HepG2 (cell line): ENCODE measurements around the gene CREB3. TPM values are rescaled to one million over a fixed set of nuclear protein-coding genes. Genes with fewer than 3 reads are reported as not detected.

Source experiments
- FOXM1 ChIP-seq: sonication (generic); formaldehyde crosslinking; IDR thresholded peaks from 2 replicates; pipeline ENCODE4 v1.5.0; 2020; ENCODE audit warnings: missing genetic modification reagents
- HIVEP1 ChIP-seq: sonication (generic); formaldehyde crosslinking; IDR thresholded peaks from 2 replicates; pipeline ENCODE4 v1.4.0; 2020; ENCODE audit warnings: mild to moderate bottlenecking, missing genetic modification reagents
- MAF1 ChIP-seq: sonication (generic); formaldehyde crosslinking; IDR thresholded peaks from 2 replicates; pipeline ENCODE4 v1.5.0; 2020; ENCODE audit warnings: missing genetic modification reagents, borderline replicate concordance
- MED13 ChIP-seq: sonication (generic); formaldehyde crosslinking; IDR thresholded peaks from 2 replicates; pipeline ENCODE4 v1.5.0; 2020; ENCODE audit warnings: missing genetic modification reagents
- SNAPC2 ChIP-seq: sonication (generic); formaldehyde crosslinking; IDR thresholded peaks from 2 replicates; pipeline ENCODE4 v1.8.1; 2022; ENCODE audit warnings: mild to moderate bottlenecking, missing genetic modification reagents
- SP4 ChIP-seq: sonication (generic); formaldehyde crosslinking; IDR thresholded peaks from 2 replicates; pipeline ENCODE4 v1.8.1; 2023; ENCODE audit warnings: mild to moderate bottlenecking, missing genetic modification reagents
- SPEN ChIP-seq: sonication (generic); formaldehyde crosslinking; IDR thresholded peaks from 2 replicates; pipeline ENCODE4 v1.5.1; 2020; ENCODE audit warnings: low read depth, mild to moderate bottlenecking, missing genetic modification reagents
- TAF15 ChIP-seq: fragments of 200-400 bp; formaldehyde crosslinking; IDR thresholded peaks from one replicate; pipeline ENCODE4 v1.6.1; 2018; ENCODE audit warnings: mild to moderate bottlenecking, low read depth, low read length; ENCODE audit not compliant: poor library complexity, severe bottlenecking
- ZNF253 ChIP-seq: sonication (generic); formaldehyde crosslinking; IDR thresholded peaks from 2 replicates; pipeline ENCODE4 v1.8.0; 2022; ENCODE audit warnings: mild to moderate bottlenecking, missing genetic modification reagents, borderline replicate concordance
- ZNF792 ChIP-seq: IDR thresholded peaks from 2 replicates; pipeline ENCODE4 v1.6.1; 2016
- ZSCAN22 ChIP-seq: sonication (generic); formaldehyde crosslinking; IDR thresholded peaks from 2 replicates; pipeline ENCODE4 v1.4.0; 2020; ENCODE audit warnings: mild to moderate bottlenecking, missing genetic modification reagents
- polyA plus RNA-seq, 8 experiments: library from polyadenylated mRNA; depleted of rRNA in 3 of 8; stranded (reverse) in 7 of 8; unstranded in 1 of 8; fragments of >200 nt; fragmentation: Illumina TruSeq in 4 of 8; extraction: Trizol in 4 of 8; gene quantifications; 2 replicates each; pipeline versions ENCODE4 v1.2.1 to v1.2.3, GENCODE V29; 2011 to 2016; ENCODE audit warnings: low read depth in 4 of 8, missing spikeins in 1 of 8, mixed read lengths in 1 of 8; ENCODE audit not compliant: insufficient read depth in 1 of 8
- total RNA-seq, 5 experiments: library from RNA; depleted of rRNA; stranded (reverse); fragments of >200 nt; fragmentation: Illumina TruSeq; extraction: Trizol; gene quantifications; 2 replicates each; pipeline ENCODE4 v1.2.3, GENCODE V29; 2016; ENCODE audit warnings: low read depth in 1 of 5
- TF ChIP-seq, protein P1 (sequence below): sonication (generic); formaldehyde crosslinking; IDR thresholded peaks from 2 replicates; pipeline ENCODE4 v1.9.0; 2022; ENCODE audit warnings: low read depth, missing genetic modification reagents
- TF ChIP-seq, protein P2 (sequence below): sonication (generic); formaldehyde crosslinking; conservative IDR thresholded peaks from 2 replicates; pipeline ENCODE4 v1.4.0; 2020; ENCODE audit warnings: missing genetic modification reagents
- TF ChIP-seq, protein P3 (sequence below): sonication (generic); formaldehyde crosslinking; IDR thresholded peaks from 2 replicates; pipeline ENCODE4 v1.4.0; 2020; ENCODE audit warnings: mild to moderate bottlenecking, low read depth, missing genetic modification reagents
- TF ChIP-seq, protein P4 (sequence below): sonication (generic); formaldehyde crosslinking; conservative IDR thresholded peaks from 2 replicates; pipeline ENCODE4 v1.8.0; 2022; ENCODE audit warnings: low read depth, missing genetic modification reagents
- TF ChIP-seq, protein P5 (sequence below): sonication (generic); formaldehyde crosslinking; IDR thresholded peaks from 2 replicates; pipeline ENCODE4 v1.5.1; 2020; ENCODE audit warnings: missing genetic modification reagents, mild to moderate bottlenecking, borderline replicate concordance
- TF ChIP-seq, protein P6 (sequence below): sonication (generic); formaldehyde crosslinking; IDR thresholded peaks from 2 replicates; pipeline ENCODE4 v1.4.0; 2020; ENCODE audit warnings: mild to moderate bottlenecking, missing genetic modification reagents
- TF ChIP-seq, protein P7 (sequence below): sonication (generic); formaldehyde crosslinking; IDR thresholded peaks from 2 replicates; pipeline ENCODE4 v1.4.0; 2020; ENCODE audit warnings: mild to moderate bottlenecking, missing genetic modification reagents

CREB3 gene
- total and polyA plus RNA-seq, 2 of the 13 experiments (the other 11 are each of a cell fraction or from before 2014, with no cell fraction given), result 11.1 to 34.2 TPM

DNA sequence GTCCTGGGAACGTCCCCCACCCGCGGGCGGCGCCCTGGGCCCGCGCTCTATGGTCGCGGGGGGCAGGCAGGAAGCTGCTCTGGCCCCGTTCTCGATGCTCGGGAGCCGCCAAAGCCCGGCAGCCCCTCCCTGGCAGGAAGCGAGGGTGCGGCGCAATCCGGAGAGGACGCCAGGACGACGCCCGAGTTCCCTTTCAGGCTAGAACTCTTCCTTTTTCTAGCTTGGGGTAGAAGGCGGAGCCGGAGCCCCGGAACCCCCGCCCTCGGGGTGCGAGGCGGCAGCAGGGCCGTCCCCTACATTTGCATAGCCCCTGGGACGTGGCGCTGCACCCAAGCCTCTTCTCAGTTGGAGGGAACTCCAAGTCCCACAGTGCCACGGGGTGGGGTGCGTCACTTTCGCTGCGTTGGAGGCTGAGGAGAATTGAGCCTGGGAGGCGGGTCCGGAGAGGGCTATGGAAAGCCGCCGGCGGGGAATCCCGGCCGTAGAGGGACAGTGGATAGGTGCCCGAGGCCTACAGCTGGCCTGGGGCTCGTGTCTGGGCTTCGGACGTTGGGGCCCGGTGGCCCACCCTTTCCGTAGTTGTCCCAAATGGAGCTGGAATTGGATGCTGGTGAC, at the start of gene CREB3, which contains the start of gene TLN1 (continued):
- TF ChIP-seq, protein P1, sequence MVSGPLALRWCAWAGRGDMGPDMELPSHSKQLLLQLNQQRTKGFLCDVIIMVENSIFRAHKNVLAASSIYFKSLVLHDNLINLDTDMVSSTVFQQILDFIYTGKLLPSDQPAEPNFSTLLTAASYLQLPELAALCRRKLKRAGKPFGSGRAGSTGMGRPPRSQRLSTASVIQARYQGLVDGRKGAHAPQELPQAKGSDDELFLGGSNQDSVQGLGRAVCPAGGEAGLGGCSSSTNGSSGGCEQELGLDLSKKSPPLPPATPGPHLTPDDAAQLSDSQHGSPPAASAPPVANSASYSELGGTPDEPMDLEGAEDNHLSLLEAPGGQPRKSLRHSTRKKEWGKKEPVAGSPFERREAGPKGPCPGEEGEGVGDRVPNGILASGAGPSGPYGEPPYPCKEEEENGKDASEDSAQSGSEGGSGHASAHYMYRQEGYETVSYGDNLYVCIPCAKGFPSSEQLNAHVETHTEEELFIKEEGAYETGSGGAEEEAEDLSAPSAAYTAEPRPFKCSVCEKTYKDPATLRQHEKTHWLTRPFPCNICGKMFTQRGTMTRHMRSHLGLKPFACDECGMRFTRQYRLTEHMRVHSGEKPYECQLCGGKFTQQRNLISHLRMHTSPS (CRISPR knock-in tag), result peak; percentile 37; the same call in 1 of the 2 replicates
- peak; percentile 92 for TF ChIP-seq SPEN (CRISPR knock-in tag)
- TF ChIP-seq TAF15, result no peak
- TF ChIP-seq, protein P2, sequence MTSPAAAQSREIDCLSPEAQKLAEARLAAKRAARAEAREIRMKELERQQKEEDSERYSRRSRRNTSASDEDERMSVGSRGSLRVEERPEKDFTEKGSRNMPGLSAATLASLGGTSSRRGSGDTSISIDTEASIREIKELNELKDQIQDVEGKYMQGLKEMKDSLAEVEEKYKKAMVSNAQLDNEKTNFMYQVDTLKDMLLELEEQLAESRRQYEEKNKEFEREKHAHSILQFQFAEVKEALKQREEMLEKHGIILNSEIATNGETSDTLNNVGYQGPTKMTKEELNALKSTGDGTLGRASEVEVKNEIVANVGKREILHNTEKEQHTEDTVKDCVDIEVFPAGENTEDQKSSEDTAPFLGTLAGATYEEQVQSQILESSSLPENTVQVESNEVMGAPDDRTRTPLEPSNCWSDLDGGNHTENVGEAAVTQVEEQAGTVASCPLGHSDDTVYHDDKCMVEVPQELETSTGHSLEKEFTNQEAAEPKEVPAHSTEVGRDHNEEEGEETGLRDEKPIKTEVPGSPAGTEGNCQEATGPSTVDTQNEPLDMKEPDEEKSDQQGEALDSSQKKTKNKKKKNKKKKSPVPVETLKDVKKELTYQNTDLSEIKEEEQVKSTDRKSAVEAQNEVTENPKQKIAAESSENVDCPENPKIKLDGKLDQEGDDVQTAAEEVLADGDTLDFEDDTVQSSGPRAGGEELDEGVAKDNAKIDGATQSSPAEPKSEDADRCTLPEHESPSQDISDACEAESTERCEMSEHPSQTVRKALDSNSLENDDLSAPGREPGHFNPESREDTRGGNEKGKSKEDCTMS, result no peak
- TF ChIP-seq, protein P3, sequence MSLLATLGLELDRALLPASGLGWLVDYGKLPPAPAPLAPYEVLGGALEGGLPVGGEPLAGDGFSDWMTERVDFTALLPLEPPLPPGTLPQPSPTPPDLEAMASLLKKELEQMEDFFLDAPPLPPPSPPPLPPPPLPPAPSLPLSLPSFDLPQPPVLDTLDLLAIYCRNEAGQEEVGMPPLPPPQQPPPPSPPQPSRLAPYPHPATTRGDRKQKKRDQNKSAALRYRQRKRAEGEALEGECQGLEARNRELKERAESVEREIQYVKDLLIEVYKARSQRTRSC (CRISPR knock-in tag), result no peak
- no peak for TF ChIP-seq ZNF253
- peak; percentile 84 for TF ChIP-seq SP4
- TF ChIP-seq, protein P4, sequence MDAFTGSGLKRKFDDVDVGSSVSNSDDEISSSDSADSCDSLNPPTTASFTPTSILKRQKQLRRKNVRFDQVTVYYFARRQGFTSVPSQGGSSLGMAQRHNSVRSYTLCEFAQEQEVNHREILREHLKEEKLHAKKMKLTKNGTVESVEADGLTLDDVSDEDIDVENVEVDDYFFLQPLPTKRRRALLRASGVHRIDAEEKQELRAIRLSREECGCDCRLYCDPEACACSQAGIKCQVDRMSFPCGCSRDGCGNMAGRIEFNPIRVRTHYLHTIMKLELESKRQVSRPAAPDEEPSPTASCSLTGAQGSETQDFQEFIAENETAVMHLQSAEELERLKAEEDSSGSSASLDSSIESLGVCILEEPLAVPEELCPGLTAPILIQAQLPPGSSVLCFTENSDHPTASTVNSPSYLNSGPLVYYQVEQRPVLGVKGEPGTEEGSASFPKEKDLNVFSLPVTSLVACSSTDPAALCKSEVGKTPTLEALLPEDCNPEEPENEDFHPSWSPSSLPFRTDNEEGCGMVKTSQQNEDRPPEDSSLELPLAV (CRISPR knock-in tag), result no peak
- TF ChIP-seq ZNF792 (CRISPR knock-in tag), result peak; percentile 32; the same call in 1 of the 2 replicates
- TF ChIP-seq HIVEP1 (CRISPR knock-in tag), result peak; percentile 91
- TF ChIP-seq, protein P5, sequence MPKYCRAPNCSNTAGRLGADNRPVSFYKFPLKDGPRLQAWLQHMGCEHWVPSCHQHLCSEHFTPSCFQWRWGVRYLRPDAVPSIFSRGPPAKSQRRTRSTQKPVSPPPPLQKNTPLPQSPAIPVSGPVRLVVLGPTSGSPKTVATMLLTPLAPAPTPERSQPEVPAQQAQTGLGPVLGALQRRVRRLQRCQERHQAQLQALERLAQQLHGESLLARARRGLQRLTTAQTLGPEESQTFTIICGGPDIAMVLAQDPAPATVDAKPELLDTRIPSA (CRISPR knock-in tag), result no peak
- peak; percentile 80 for TF ChIP-seq MED13 (CRISPR knock-in tag)
- TF ChIP-seq SNAPC2 (CRISPR knock-in tag), result no peak; the same call in none of the 2 replicates
- TF ChIP-seq MAF1 (CRISPR knock-in tag), result peak; percentile 70
- TF ChIP-seq, protein P6, sequence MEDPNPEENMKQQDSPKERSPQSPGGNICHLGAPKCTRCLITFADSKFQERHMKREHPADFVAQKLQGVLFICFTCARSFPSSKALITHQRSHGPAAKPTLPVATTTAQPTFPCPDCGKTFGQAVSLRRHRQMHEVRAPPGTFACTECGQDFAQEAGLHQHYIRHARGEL (CRISPR knock-in tag), result no peak
- TF ChIP-seq, protein P7, sequence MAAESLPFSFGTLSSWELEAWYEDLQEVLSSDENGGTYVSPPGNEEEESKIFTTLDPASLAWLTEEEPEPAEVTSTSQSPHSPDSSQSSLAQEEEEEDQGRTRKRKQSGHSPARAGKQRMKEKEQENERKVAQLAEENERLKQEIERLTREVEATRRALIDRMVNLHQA, result no peak
- 0 out of 2 replicates have a peak, but pooled peaks have one; percentile 10 for TF ChIP-seq FOXM1 (CRISPR knock-in tag)
- TF ChIP-seq ZSCAN22 (CRISPR knock-in tag), result no peak
